Neural cell (in vitro differentiated cells): Measurements from ENCODE around the gene ZNF326.

ENCODE experiments used
- CTCF ChIP-seq: fragments of 450-650 bp; IDR thresholded peaks from 2 replicates; pipeline ENCODE4 v1.5.1; 2014; ENCODE audit warnings: antibody characterized with exemption, mild to moderate bottlenecking, moderate library complexity; ENCODE audit not compliant: poor library complexity, severe bottlenecking
- EP300 ChIP-seq: fragments of 450-650 bp; conservative IDR thresholded peaks from 2 replicates; pipeline ENCODE4 v1.6.1; 2014; ENCODE audit warnings: antibody characterized with exemption, mild to moderate bottlenecking, moderate library complexity; ENCODE audit not compliant: poor library complexity, severe bottlenecking
- EZH2 ChIP-seq: fragments of 200-600, 300-800 bp; shearing (Covaris generic), sonication (generic); IDR thresholded peaks from 2 replicates; pipeline ENCODE4 v1.6.1; 2014; ENCODE audit warnings: antibody characterized with exemption, low read length, borderline replicate concordance, mild to moderate bottlenecking; ENCODE audit not compliant: insufficient read depth, poor library complexity, severe bottlenecking
- MXI1 ChIP-seq: fragments of 450-650 bp; conservative IDR thresholded peaks from 2 replicates; pipeline ENCODE4 v1.6.1; 2014; ENCODE audit warnings: antibody characterized with exemption, mild to moderate bottlenecking; ENCODE audit not compliant: poor library complexity, severe bottlenecking
- POLR2AphosphoS5 ChIP-seq: IDR thresholded peaks from 2 replicates; pipeline ENCODE4 v1.6.1; 2012
- RAD21 ChIP-seq: fragments of 450-650 bp; conservative IDR thresholded peaks from 2 replicates; pipeline ENCODE4 v1.6.1; 2014; ENCODE audit warnings: antibody characterized with exemption, mild to moderate bottlenecking, moderate library complexity
- TAF1 ChIP-seq: IDR thresholded peaks from 2 replicates; pipeline ENCODE4 v1.6.1; 2012; ENCODE audit warnings: low read depth

DNA sequence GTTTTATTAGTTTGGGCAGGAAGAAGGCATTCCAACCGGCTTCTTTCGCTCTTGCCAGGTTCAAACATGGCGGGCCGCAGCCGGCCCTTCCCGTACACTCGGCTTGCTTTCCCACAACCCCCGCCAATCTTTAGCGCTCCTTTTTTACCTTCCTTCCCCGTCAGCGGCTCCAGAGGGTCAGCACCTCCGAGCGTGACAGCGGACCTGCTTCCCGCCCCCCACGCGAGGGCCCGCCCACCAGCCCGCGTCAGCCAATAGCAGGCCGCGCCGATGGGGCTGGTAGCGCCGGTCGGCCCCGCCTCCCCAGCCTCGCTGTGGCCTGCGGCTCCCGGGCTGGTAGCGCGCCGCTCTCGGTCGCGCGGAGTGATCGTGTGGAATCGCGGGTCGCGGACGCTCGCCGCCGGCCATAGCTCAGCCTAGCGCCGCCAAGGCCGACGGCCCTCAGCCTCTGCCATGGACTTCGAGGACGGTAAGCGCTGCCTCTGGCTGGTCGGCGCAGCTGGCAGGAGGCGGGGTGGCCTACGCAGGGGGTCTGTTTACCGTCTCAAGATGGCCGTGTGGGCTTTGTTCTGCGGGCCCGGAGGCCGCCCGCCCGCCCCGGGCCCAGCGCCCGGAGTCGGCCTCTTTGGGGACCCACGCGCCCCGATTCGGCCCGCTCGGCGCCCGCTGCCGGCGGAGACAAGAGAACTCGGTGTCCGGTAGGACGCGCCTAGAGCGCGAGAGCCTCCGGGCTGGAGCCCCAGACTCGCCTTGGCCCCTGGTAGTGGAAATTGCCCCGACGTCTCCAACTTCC is at the start of gene ZNF326:
- TF ChIP-seq MXI1 (peak; percentile 76), TAF1 (peak; percentile 47), CTCF (peak; percentile 51), EP300 (no peak), POLR2AphosphoS5 (peak; percentile 99), RAD21 (no peak), EZH2 (no peak)
